ENCODE measurements around the gene DYNLL1.

GRCh38 chr12:120457133-120457532 lies 38.8 kb upstream of the DYNLL1 start:
- TF ChIP-seq CTCF (IDR thresholded peaks at IDR 0.05; ENCODE audit: borderline replicate concordance, extremely low read depth, low read length, poor library complexity, severe bottlenecking), result peak; percentile 65
- TF ChIP-seq EZH2 (IDR thresholded peaks at IDR 0.05; ENCODE audit: borderline replicate concordance, low read depth, low read length, severe bottlenecking), result no peak
